WERI-Rb-1 (cell line): Measurements from ENCODE around the gene MUCL1.
"Not testable (repeated sequence)": the region's sequence is repeated elsewhere in the genome, so short reads cannot be mapped to it uniquely, and the experiment has no call there.

Source experiments
- DNase-seq: peaks from one replicate; pipeline ENCODE4 v3.0.0-alpha.2; 2020
- H3K27ac ChIP-seq: fragments of 250-450 bp; sonication (Bioruptor Pico); 2 replicates; pipeline ENCODE4 v1.5.1; 2020; ENCODE audit warnings: mild to moderate bottlenecking, moderate library complexity
- H3K27me3 ChIP-seq: fragments of 250-450 bp; sonication (Bioruptor Pico); 2 replicates; pipeline ENCODE4 v1.5.1; 2021; ENCODE audit warnings: mild to moderate bottlenecking, low read depth, moderate library complexity; ENCODE audit not compliant: insufficient read depth, severe bottlenecking
- H3K36me3 ChIP-seq: fragments of 250-450 bp; sonication (Bioruptor Pico); 2 replicates; pipeline ENCODE4 v1.5.1; 2020; ENCODE audit warnings: mild to moderate bottlenecking, moderate library complexity
- H3K4me3 ChIP-seq: 2 replicates; pipeline ENCODE4 v1.5.1; 2011; ENCODE audit warnings: low read depth, mild to moderate bottlenecking, control low read depth, low read length
- H3K9me3 ChIP-seq: fragments of 250-450 bp; sonication (Bioruptor Pico); 2 replicates; pipeline ENCODE4 v1.5.1; 2021; ENCODE audit warnings: mild to moderate bottlenecking, moderate library complexity; ENCODE audit not compliant: severe bottlenecking
- CTCF ChIP-seq: IDR thresholded peaks from 2 replicates; pipeline ENCODE4 v1.5.1; 2011; ENCODE audit warnings: low read depth, mild to moderate bottlenecking, control low read depth, inconsistent platforms, low read length

The MUCL1 gene

GRCh38 chr12:54879579-54879978, 25.3 kb downstream of the MUCL1 start:
- Histone ChIP-seq H3K9me3 (no peaks in the 10 kb centered on the region), H3K36me3 (no peaks in the 10 kb centered on the region), H3K4me3 (no peak overlapping the region), H3K27ac (no peak overlapping the region), H3K27me3 (no peaks in the 10 kb centered on the region)
- TF ChIP-seq CTCF: no peak
- no peak for DNase-seq

GRCh38 chr12:54882079-54882478, 27.8 kb downstream of the MUCL1 start:
- Histone ChIP-seq H3K4me3 (no peak overlapping the region), H3K27me3 (no peaks in the 10 kb centered on the region), H3K9me3 (no peaks in the 10 kb centered on the region), H3K36me3 (no peaks in the 10 kb centered on the region), H3K27ac (no peak overlapping the region)
- TF ChIP-seq CTCF: no peak
- DNase-seq: no peak

GRCh38 chr12:54882597-54882996, 28.3 kb downstream of the MUCL1 start:
- H3K4me3 ChIP-seq, H3K9me3 ChIP-seq, DNase-seq, H3K27me3 ChIP-seq, H3K27ac ChIP-seq, H3K36me3 ChIP-seq: not testable (repeated sequence)

GRCh38 chr12:54888428-54888827, 34.1 kb downstream of the MUCL1 start:
- not testable (repeated sequence) for H3K27me3 ChIP-seq, H3K36me3 ChIP-seq, DNase-seq, H3K9me3 ChIP-seq, H3K4me3 ChIP-seq, H3K27ac ChIP-seq

- H3K4me3 ChIP-seq: no peak overlapping the region
- TF ChIP-seq CTCF: no peak
- H3K27ac ChIP-seq: no peak overlapping the region
- H3K36me3 ChIP-seq: no peaks in the 10 kb centered on the region
- no peaks in the 10 kb centered on the region for H3K9me3 ChIP-seq
- no peaks in the 10 kb centered on the region for H3K27me3 ChIP-seq
- no peak for DNase-seq
Measured at GRCh38 chr12:54890339-54890738, 36.0 kb downstream of the MUCL1 start.

- H3K27ac ChIP-seq: no peak overlapping the region
- DNase-seq: no peak
- TF ChIP-seq CTCF: no peak
- H3K4me3 ChIP-seq: no peak overlapping the region
- H3K27me3 ChIP-seq: no peaks in the 10 kb centered on the region
- no peaks in the 10 kb centered on the region for H3K36me3 ChIP-seq
- H3K9me3 ChIP-seq: no peaks in the 10 kb centered on the region
Measured at GRCh38 chr12:54891717-54892478, 37.6 kb downstream of the MUCL1 start.
